GM19463 (cell line): Measurements from ENCODE around the gene ATAD5.
"Not testable (repeated sequence)": the region's sequence is repeated elsewhere in the genome, so short reads cannot be mapped to it uniquely, and the experiment has no call there.

ENCODE experiments used
- ATAC-seq: cut with Tn5 transposase; IDR thresholded peaks from one replicate; pipeline ENCODE4 v1.9.1; 2021; ENCODE audit warnings: mild to moderate bottlenecking, moderate library complexity; ENCODE audit not compliant: unreplicated experiment

ATAD5 gene

GRCh38 chr17:30821871-30822723 lies 9.7 kb upstream of the ATAD5 start:
- ATAC-seq = no peak

DNA sequence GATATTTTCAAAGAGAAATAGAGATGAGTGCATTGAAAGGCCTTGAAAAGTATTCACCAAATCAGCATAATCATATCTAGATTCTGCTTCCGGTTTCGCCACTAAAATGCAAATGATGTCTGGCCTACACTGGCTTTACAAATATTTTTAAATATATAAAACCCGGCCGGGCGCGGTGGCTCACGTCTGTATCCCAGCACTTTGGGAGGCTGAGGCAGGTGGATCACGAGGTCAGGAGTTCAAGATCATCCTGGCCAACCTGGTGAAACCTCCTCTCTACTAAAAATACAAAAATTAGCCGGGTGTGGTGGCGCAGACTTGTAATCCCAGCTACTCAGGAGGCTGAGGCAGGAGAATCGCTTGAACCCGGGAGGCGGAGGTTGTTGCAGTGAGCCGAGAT lies 8.8 kb upstream of the ATAD5 start:
- ATAC-seq = not testable (repeated sequence)

DNA sequence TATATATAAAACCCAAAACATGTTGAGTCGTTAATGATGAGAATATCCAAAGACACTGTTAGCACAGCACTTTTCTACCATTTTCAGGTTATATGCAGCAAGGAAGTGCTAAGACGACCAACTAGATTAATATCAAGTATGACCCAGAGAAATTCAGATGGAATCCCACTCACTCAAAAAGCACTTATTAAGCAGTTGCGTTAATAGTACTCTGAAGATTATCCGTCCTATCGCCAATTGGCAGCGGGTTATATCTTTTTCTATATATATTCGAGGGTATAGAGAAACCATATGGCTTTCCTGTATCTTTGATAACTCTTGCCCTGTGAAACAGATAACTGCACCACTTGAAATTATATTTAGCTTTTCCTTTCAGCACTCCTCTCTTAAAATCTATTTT lies 8.3 kb upstream of the ATAD5 start:
- ATAC-seq = no peak

DNA sequence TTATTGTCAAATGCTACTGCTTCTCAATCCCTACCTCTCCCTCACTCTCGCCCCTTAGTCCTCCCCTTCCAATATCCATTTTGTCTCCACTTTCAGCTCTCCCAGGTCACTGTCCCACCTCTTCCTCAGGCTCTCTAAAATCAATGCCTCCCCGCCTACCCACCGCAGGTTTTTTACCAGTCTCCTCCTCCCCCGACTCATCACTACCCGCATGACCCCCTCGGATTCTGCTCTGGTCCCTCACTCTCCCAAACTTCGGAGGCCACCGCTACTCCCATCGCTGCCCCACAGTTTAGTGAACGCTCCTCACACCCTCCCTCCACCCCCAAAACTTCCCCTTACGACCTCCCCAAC lies 7.8 kb upstream of the ATAD5 start:
- no peak for ATAC-seq

GRCh38 chr17:30824356-30825145 lies 7.2 kb upstream of the ATAD5 start, which contains the start of gene CRLF3:
Gene CRLF3 (minus strand): TSS chr17:30824692. CDS start chr17:30824651, 41 bp downstream.
- ATAC-seq = peak; percentile 92

GRCh38 chr17:30827082-30827481 lies 4.7 kb upstream of the ATAD5 start:
- ATAC-seq = no peak

- no peak for ATAC-seq
Observed at GRCh38 chr17:30829022-30829421, 2.7 kb upstream of the ATAD5 start.

GRCh38 chr17:30831257-30831656 lies 509 bp upstream of the ATAD5 start:
- no peak for ATAC-seq

DNA sequence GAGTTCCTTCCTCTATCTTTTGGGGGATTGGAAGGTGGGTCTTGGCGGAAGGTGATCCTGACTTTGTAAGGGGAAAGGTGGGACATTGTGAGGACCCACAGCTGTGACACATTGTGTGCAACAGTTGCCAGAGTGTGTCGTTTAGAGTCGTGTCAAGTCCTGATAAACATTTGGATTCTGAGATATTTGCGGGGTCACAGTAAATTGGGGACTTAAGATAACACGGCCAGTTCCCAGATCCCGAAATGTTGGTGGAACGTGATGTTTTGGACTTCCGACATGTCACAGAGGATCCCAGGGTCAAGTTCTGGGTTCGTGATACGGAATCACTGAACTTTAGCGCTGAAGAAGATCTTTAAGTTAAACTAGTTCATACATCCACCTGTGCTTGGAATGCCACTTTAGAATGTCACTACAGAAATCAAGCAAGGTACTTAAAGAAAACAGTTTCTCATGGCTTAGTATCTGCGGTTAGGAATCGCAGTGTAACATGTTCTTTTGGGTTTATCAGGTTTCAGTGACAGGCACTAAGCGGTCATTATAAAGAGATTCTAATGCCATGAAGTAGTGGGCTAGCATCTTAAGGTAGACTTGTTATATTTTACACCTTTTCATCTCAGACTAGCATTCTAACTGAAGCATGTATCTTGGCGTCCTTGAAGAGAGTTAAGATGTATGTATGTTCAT lies 815 bp downstream of the ATAD5 start:
- no peak for ATAC-seq

GRCh38 chr17:30838202-30838807 lies 6.5 kb downstream of the ATAD5 start:
- ATAC-seq = no peak

- ATAC-seq = no peak
Observed at GRCh38 chr17:30840771-30841170, 9.0 kb downstream of the ATAD5 start.

- ATAC-seq = no peak
Observed at GRCh38 chr17:30848021-30848420, 16.3 kb downstream of the ATAD5 start.

- no peak for ATAC-seq
Observed at GRCh38 chr17:30854146-30854545, 22.4 kb downstream of the ATAD5 start.

- no peak for ATAC-seq
Observed at GRCh38 chr17:30858556-30859250, 26.9 kb downstream of the ATAD5 start.

DNA sequence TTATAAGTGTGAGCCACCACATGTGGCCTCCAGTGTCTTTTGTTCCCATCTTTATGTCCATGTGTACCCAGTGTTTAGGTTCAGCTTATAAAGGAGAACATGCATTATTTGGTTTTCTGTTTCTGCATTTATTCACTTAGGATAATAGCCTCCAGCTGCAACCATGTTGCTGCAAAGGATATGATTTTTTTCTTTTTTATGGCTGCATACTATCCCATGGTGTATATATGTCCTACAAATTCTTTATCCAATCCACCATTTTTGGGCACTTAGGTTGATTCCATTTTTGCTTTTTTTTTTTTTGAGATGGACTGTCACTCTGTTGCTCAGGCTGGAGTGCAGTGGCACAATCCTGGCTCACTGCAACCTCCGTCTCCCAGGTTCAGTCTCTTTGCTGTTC lies 32.9 kb downstream of the ATAD5 start:
- no peak for ATAC-seq

DNA sequence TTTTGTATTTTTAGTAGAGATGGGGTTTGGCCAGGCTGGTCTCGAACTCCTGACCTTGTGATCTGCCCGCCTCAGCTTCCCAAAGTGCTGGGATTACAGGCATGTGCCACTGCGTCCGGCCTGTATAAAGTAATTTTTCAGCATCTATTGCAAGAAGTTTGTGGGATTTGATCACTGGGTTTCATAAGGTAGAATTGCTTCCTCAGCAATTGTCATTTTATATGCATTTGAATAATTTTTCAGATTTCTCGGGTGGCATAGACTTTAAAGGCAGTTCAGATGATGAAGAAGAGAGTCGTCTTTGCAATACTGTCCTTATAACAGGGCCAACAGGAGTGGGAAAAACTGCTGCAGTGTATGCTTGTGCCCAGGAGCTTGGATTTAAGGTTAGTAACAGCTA lies 37.2 kb downstream of the ATAD5 start:
- no peak for ATAC-seq

DNA sequence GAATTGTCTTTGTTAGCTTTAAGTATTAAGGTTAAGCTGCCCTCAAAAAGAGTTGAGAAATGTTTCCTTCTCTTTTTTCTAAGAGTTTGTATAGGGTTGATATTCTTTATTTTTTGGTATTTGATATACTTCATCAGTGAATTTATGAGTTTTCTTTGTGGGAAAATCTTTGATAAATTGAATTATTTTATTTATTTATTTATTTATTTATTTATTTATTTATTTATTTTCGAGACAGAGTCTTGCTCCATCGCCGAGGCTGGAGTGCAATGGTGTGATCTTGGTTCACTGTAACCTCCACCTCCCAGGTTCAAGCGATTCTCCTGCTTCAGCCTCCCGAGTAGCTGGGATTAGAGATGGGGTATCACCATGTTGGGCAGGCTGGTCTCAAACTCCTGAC lies 54.4 kb downstream of the ATAD5 start:
- no peak for ATAC-seq

- ATAC-seq = no peak
Observed at GRCh38 chr17:30894236-30894635, 62.5 kb downstream of the ATAD5 start.

DNA sequence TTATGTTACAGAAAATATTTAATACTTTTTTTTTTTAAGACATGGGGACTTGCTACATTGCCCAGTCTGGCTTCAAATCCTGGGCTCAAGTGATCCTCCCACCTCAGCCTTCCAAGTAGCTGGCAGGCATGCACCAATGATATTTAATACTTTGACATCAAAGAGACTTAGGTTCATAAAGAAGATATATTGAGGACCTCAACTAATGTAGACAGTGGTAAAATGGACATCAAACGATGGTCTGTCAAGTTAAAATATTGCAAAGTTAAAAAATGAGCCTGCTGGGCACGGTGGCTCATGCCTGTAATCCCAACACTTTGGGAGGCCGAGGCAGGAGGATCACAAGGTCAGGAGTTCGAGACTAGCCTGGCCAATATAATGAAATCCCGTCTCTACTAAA lies 65.5 kb downstream of the ATAD5 start:
- ATAC-seq = no peak

GRCh38 chr17:30905742-30906100 lies 74.0 kb downstream of the ATAD5 start:
- ATAC-seq = peak; percentile 24
